ENCODE measurements around the gene SPEN. TPM values are rescaled to one million over a fixed set of nuclear protein-coding genes. Genes with fewer than 3 reads are reported as not detected.
A peak's percentile ranks its signal among the peaks of the same experiment; 100 is the strongest.

Gene SPEN
- total and polyA plus RNA-seq, 10 of the 15 experiments (the other 5 are each of a cell fraction or from before 2014, with no cell fraction given) = 5.2 to 58.7 (median 20.1) TPM

DNA sequence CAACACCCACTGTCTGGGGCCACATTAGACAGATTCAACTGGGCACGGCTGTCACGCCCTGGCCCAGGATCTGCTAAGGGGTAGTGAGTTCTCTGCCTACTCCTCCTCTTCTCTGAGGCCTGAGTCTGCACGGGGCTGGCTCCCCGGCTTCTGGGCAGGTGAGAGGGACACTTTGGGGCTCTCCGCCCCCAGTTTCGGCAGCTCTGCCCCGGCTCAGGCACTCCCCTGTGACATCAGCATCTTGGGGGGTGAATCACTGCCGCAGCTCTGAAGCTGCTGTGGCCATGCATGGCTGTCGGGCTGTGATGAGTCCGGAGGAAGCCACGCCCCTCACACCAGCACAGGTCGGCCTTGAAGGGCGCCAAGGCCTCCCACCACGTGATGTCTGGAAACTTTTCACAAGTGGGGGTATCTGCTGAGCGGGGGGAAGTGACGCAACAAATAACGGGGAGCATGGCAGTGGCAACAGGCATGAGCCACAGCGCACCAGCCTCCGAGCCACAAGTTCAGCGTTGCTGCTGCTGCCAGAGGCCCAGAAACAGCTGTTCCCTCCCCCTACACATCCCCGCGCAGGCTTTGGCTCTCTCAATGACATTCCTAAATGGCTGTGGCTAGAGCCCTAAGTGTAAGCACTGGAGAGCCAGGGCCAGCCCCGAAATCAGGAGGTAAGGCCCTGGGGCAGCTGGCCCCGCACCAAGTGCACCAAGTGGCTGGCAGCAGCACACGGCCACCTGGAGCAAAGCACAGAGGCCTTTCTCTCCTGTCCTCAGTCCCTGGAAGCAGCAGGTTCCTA is 102.1 kb downstream of the SPEN start (continued):
- TF ChIP-seq, protein P1, sequence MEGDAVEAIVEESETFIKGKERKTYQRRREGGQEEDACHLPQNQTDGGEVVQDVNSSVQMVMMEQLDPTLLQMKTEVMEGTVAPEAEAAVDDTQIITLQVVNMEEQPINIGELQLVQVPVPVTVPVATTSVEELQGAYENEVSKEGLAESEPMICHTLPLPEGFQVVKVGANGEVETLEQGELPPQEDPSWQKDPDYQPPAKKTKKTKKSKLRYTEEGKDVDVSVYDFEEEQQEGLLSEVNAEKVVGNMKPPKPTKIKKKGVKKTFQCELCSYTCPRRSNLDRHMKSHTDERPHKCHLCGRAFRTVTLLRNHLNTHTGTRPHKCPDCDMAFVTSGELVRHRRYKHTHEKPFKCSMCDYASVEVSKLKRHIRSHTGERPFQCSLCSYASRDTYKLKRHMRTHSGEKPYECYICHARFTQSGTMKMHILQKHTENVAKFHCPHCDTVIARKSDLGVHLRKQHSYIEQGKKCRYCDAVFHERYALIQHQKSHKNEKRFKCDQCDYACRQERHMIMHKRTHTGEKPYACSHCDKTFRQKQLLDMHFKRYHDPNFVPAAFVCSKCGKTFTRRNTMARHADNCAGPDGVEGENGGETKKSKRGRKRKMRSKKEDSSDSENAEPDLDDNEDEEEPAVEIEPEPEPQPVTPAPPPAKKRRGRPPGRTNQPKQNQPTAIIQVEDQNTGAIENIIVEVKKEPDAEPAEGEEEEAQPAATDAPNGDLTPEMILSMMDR (IDR thresholded peaks at IDR 0.05 in 2 of 3, conservative IDR thresholded peaks at IDR 0.05 in 1 of 3; ENCODE audit: control insufficient read depth in 2 of 3, extremely low read depth in 1 of 3, insufficient read depth in 1 of 3, low read depth in 3 of 3, low read length in 3 of 3) = no peak
- TF ChIP-seq NR2C2 (IDR thresholded peaks at IDR 0.05; ENCODE audit: borderline replicate concordance, control insufficient read depth, insufficient read length, low read depth) (no peak), CHD2 (IDR thresholded peaks at IDR 0.05; ENCODE audit: borderline replicate concordance, low read depth, low read length) (no peak), SUZ12 (IDR thresholded peaks at IDR 0.05; ENCODE audit: unreplicated experiment) (no peak), EP300 (IDR thresholded peaks at IDR 0.05; ENCODE audit: borderline replicate concordance in 1 of 2, control insufficient read depth in 1 of 2, low read depth in 2 of 2, low read length in 2 of 2) (no peak), NFXL1 (IDR thresholded peaks at IDR 0.05; ENCODE audit: borderline replicate concordance) (no peak), ZNF24 (IDR thresholded peaks at IDR 0.05) (no peak), CREB1 (IDR thresholded peaks at IDR 0.05; ENCODE audit: low read depth) (peak; percentile 83), MXI1 (IDR thresholded peaks at IDR 0.05; ENCODE audit: low read depth, low read length) (peak; percentile 46; the same call in 1 of the 2 replicates), STAT1 (conservative IDR thresholded peaks at IDR 0.05) (no peak), MTA2 (IDR thresholded peaks at IDR 0.05; ENCODE audit: low read depth) (no peak), ZSCAN29 (IDR thresholded peaks at IDR 0.05) (no peak), RUNX3 (IDR thresholded peaks at IDR 0.05; ENCODE audit: low read length) (peak; percentile 14; the same call in 1 of the 2 replicates), HCFC1 (IDR thresholded peaks at IDR 0.05; ENCODE audit: low read length) (no peak; the same call in 1 of the 2 replicates), WRNIP1 (IDR thresholded peaks at IDR 0.05; ENCODE audit: borderline replicate concordance, low read depth, low read length) (no peak), FOS (IDR thresholded peaks at IDR 0.05; ENCODE audit: borderline replicate concordance, extremely low read depth, insufficient read length) (no peak), TCF3 (IDR thresholded peaks at IDR 0.05; ENCODE audit: borderline replicate concordance, insufficient read depth, low read depth, low read length) (0 out of 2 replicates have a peak, but pooled peaks have one; percentile 6), SP1 (IDR thresholded peaks at IDR 0.05; ENCODE audit: low read depth, low read length) (peak; percentile 33), ASH2L (IDR thresholded peaks at IDR 0.05; ENCODE audit: borderline replicate concordance, low read depth) (no peak), GABPA (IDR thresholded peaks at IDR 0.05; ENCODE audit: low read depth) (no peak), BRCA1 (IDR thresholded peaks at IDR 0.05; ENCODE audit: low read depth, low read length) (no peak), MYC (IDR thresholded peaks at IDR 0.05; ENCODE audit: insufficient read depth, insufficient read length, insufficient replicate concordance, low read length, severe bottlenecking) (no peak), SMAD5 (IDR thresholded peaks at IDR 0.05; ENCODE audit: low read depth) (no peak), MTA3 (IDR thresholded peaks at IDR 0.05; ENCODE audit: borderline replicate concordance, low read length) (no peak)
- TF ChIP-seq, protein P2, sequence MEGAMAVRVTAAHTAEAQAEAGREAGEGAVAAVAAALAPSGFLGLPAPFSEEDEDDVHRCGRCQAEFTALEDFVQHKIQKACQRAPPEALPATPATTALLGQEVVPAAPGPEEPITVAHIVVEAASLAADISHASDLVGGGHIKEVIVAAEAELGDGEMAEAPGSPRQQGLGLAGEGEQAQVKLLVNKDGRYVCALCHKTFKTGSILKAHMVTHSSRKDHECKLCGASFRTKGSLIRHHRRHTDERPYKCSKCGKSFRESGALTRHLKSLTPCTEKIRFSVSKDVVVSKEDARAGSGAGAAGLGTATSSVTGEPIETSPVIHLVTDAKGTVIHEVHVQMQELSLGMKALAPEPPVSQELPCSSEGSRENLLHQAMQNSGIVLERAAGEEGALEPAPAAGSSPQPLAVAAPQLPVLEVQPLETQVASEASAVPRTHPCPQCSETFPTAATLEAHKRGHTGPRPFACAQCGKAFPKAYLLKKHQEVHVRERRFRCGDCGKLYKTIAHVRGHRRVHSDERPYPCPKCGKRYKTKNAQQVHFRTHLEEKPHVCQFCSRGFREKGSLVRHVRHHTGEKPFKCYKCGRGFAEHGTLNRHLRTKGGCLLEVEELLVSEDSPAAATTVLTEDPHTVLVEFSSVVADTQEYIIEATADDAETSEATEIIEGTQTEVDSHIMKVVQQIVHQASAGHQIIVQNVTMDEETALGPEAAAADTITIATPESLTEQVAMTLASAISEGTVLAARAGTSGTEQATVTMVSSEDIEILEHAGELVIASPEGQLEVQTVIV (IDR thresholded peaks at IDR 0.05; ENCODE audit: borderline replicate concordance, partially characterized antibody) = no peak
- TF ChIP-seq, protein P3, sequence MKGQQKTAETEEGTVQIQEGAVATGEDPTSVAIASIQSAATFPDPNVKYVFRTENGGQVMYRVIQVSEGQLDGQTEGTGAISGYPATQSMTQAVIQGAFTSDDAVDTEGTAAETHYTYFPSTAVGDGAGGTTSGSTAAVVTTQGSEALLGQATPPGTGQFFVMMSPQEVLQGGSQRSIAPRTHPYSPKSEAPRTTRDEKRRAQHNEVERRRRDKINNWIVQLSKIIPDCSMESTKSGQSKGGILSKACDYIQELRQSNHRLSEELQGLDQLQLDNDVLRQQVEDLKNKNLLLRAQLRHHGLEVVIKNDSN (IDR thresholded peaks at IDR 0.05; ENCODE audit: borderline replicate concordance, extremely low read length, insufficient read depth, low read depth, low read length) = peak; percentile 86
